Lower lobe of right lung (tissue), 2 donors: Measurements from ENCODE around the gene TOR1B. TPM values are rescaled to one million over a fixed set of nuclear protein-coding genes. Genes with fewer than 3 reads are reported as not detected.
A peak's percentile ranks its signal among the peaks of the same experiment; 100 is the strongest.
"Not testable (repeated sequence)": the region's sequence is repeated elsewhere in the genome, so short reads cannot be mapped to it uniquely, and the experiment has no call there.

Source experiments
- ATAC-seq, 2 donors: fragments of 200-7000 bp; cut with Tn5 transposase; one replicate each; pipeline ENCODE4 v1.9.1; 2020 to 2022; ENCODE audit warnings: mild to moderate bottlenecking in 2 of 2, moderate library complexity in 2 of 2
- DNase-seq: peaks from one replicate; pipeline ENCODE4 v3.0.0-alpha.2; 2020
- H3K27ac ChIP-seq: fragments of 200-600 bp; one replicate; pipeline ENCODE4 v1.8.0; 2022
- H3K27me3 ChIP-seq: fragments of 200-600 bp; one replicate; pipeline ENCODE4 v1.8.0; 2022; ENCODE audit warnings: low read depth
- H3K36me3 ChIP-seq: fragments of 200-600 bp; one replicate; pipeline ENCODE4 v1.8.0; 2022; ENCODE audit warnings: mild to moderate bottlenecking
- H3K4me1 ChIP-seq: fragments of 200-600 bp; one replicate; pipeline ENCODE4 v1.8.0; 2022
- H3K4me3 ChIP-seq: fragments of 200-600 bp; one replicate; pipeline ENCODE4 v1.8.0; 2022; ENCODE audit warnings: mild to moderate bottlenecking
- H3K9me3 ChIP-seq: fragments of 200-600 bp; one replicate; pipeline ENCODE4 v1.8.0; 2022
- CTCF ChIP-seq: fragments of 200-600 bp; IDR thresholded peaks from one replicate; pipeline ENCODE4 v1.8.0; 2022; ENCODE audit warnings: antibody characterized with exemption, mild to moderate bottlenecking
- intact Hi-C: fragments of 100-400 bp; cut with DNase I; formaldehyde crosslinking; loops from one replicate; pipeline ENCODE4 v1.11.0; 2022
- total RNA-seq: library from RNA; stranded (reverse); fragmentation: NEBNext Ultra II Directional; extraction: Animal tissue kit (Norgen Biotek cat#: 25700); gene quantifications from one replicate; pipeline ENCODE4 v1.2.1, GENCODE V29; 2021
- donor health status: DM: no; HTN: yes; CAD: no; lungs with severe emphysema.

Gene TOR1B
- total RNA-seq, 1 donor from 2014 or later, result 34.9 TPM

GRCh38 chr9:129774791-129775447 is 28.1 kb upstream of the TOR1B start:
- H3K27ac ChIP-seq, result no peak overlapping the region
- peaks cover 18% of the 10 kb centered on the region for H3K4me1 ChIP-seq
- no peaks in the 10 kb centered on the region for H3K36me3 ChIP-seq
- no peaks in the 10 kb centered on the region for H3K9me3 ChIP-seq
- DNase-seq (no peak), ATAC-seq (no peak)
- intact Hi-C loops, result no loop called here
- no peaks in the 10 kb centered on the region for H3K27me3 ChIP-seq
- TF ChIP-seq CTCF, result no peak
- no peak overlapping the region for H3K4me3 ChIP-seq

- no peaks in the 10 kb centered on the region for H3K36me3 ChIP-seq
- no peaks in the 10 kb centered on the region for H3K9me3 ChIP-seq
- H3K4me1 ChIP-seq, result peaks cover 18% of the 10 kb centered on the region
- H3K4me3 ChIP-seq, result no peak overlapping the region
- ATAC-seq (no peak), DNase-seq (no peak)
- TF ChIP-seq CTCF, result no peak
- no peaks in the 10 kb centered on the region for H3K27me3 ChIP-seq
- intact Hi-C loops, result no loop called here
- H3K27ac ChIP-seq, result no peak overlapping the region
Observed at GRCh38 chr9:129775448-129775798, 27.6 kb upstream of the TOR1B start.

GRCh38 chr9:129776096-129776495 is 26.9 kb upstream of the TOR1B start:
- intact Hi-C loops, H3K27me3 ChIP-seq, H3K27ac ChIP-seq: not testable (repeated sequence)

GRCh38 chr9:129776566-129776937 is 26.4 kb upstream of the TOR1B start:
- intact Hi-C loops, result no loop called here
- TF ChIP-seq CTCF, result no peak
- peak in 1 of 2 donors; percentile 3 for ATAC-seq
- no peaks in the 10 kb centered on the region for H3K36me3 ChIP-seq
- H3K4me3 ChIP-seq, result no peak overlapping the region
- no peaks in the 10 kb centered on the region for H3K27me3 ChIP-seq
- peaks cover 18% of the 10 kb centered on the region for H3K4me1 ChIP-seq
- H3K9me3 ChIP-seq, result no peaks in the 10 kb centered on the region
- DNase-seq, result no peak
- H3K27ac ChIP-seq, result peak overlapping the region; percentile 65

More at GRCh38 chr9:129776096-129776495, 26.9 kb upstream of the TOR1B start:
- not testable (repeated sequence) for DNase-seq, H3K36me3 ChIP-seq, H3K4me3 ChIP-seq, ATAC-seq, H3K9me3 ChIP-seq
- peaks cover 18% of the 10 kb centered on the region for H3K4me1 ChIP-seq

- Histone ChIP-seq H3K36me3 (no peaks in the 10 kb centered on the region), H3K27me3 (no peaks in the 10 kb centered on the region), H3K9me3 (no peaks in the 10 kb centered on the region), H3K4me1 (peaks cover 18% of the 10 kb centered on the region), H3K4me3 (no peak overlapping the region), H3K27ac (peak overlapping the region; percentile 65)
- TF ChIP-seq CTCF, result no peak
- peak; percentile 92 for DNase-seq
- ATAC-seq, result peak; percentile 92 to 94
- intact Hi-C loops, result no loop called here
Observed at GRCh38 chr9:129776938-129777768, 25.8 kb upstream of the TOR1B start.

GRCh38 chr9:129777769-129778130 is 25.2 kb upstream of the TOR1B start:
- intact Hi-C loops, result no loop called here
- H3K4me1 ChIP-seq, result peaks cover 18% of the 10 kb centered on the region
- H3K4me3 ChIP-seq, result no peak overlapping the region
- peak overlapping the region; percentile 65 for H3K27ac ChIP-seq
- no peak for TF ChIP-seq CTCF
- no peaks in the 10 kb centered on the region for H3K36me3 ChIP-seq
- ATAC-seq, result no peak
- H3K27me3 ChIP-seq, result no peaks in the 10 kb centered on the region
- H3K9me3 ChIP-seq, result no peaks in the 10 kb centered on the region
- no peak for DNase-seq
